NB4 (cell line): ENCODE measurements around the gene FREM1.

Experiments
- DNase-seq: peaks from one replicate; pipeline ENCODE4 v3.0.0; 2010; ENCODE audit warnings: low read depth
- H3K4me3 ChIP-seq: one replicate; pipeline ENCODE4 v1.5.1; 2011; ENCODE audit warnings: mild to moderate bottlenecking, low read depth, low read length, moderate library complexity
- CTCF ChIP-seq: IDR thresholded peaks from one replicate; pipeline ENCODE4 v1.5.1; 2012; ENCODE audit warnings: low read depth, low read length
- MYC ChIP-seq: IDR thresholded peaks from 2 replicates; pipeline ENCODE4 v1.6.1; 2011; ENCODE audit warnings: low read depth, low read length
- POLR2A ChIP-seq: IDR thresholded peaks from 2 replicates; pipeline ENCODE4 v1.6.1; 2011; ENCODE audit warnings: mild to moderate bottlenecking; ENCODE audit not compliant: insufficient read length; ENCODE audit errors: extremely low read depth
- TF ChIP-seq, protein P1 (sequence below): IDR thresholded peaks from 2 replicates; pipeline ENCODE4 v1.6.1; 2011; ENCODE audit warnings: low read depth, low read length

FREM1 gene

DNA sequence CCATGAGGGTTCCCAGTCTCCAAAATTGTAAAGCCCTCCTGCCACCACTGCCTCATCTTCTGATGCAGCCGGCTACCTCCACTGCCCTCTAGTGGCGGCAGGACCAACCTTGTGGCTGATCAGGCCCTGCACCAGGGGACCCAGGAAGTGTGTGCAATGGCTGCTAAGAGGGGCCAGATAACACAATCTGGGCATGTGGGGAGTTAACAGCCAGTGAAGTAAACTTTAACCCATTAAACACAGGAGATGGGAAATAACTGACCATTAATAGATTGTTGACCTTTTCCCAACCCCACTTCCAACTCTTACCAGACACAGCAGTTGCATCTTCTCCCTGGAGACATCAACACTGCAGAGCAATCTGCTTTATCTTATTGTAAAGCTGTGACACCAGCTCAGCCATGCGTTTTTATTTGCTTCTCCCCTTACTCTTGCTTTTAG is 63.3 kb downstream of the FREM1 start:
- peak; percentile 79 for DNase-seq
- TF ChIP-seq MYC (no peak), CTCF (peak; percentile 100)
- TF ChIP-seq, protein P1, sequence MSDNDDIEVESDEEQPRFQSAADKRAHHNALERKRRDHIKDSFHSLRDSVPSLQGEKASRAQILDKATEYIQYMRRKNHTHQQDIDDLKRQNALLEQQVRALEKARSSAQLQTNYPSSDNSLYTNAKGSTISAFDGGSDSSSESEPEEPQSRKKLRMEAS = no peak
- no peak overlapping the region for H3K4me3 ChIP-seq

DNA sequence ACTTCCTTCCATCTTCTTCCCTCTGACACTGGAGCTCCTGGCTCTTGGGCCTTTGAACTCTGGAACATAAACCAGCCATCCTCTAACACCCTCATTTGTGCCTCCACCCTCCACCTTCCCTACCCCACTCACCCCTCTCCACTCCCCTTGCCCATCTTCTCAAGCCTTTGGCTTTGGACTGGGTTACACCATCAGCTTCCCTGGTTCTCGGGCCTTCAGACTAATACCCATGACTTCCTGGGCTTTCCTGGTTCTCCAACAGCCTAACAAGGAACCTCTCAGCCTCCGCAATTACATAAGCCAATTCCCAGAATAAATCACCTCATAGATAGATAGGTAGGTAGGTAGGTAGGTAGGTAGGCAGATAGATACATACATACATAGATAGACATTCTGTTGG is 67.1 kb downstream of the FREM1 start:
- no peak for DNase-seq
- TF ChIP-seq CTCF = no peak
- TF ChIP-seq, protein P1 = no peak
- no peak for TF ChIP-seq MYC
- TF ChIP-seq POLR2A = no peak
- no peak overlapping the region for H3K4me3 ChIP-seq

GRCh38 chr9:14842269-14842668 is 68.0 kb downstream of the FREM1 start:
- no peak for DNase-seq
- TF ChIP-seq POLR2A (no peak), MYC (no peak), CTCF (no peak)
- TF ChIP-seq, protein P1 = no peak

DNA sequence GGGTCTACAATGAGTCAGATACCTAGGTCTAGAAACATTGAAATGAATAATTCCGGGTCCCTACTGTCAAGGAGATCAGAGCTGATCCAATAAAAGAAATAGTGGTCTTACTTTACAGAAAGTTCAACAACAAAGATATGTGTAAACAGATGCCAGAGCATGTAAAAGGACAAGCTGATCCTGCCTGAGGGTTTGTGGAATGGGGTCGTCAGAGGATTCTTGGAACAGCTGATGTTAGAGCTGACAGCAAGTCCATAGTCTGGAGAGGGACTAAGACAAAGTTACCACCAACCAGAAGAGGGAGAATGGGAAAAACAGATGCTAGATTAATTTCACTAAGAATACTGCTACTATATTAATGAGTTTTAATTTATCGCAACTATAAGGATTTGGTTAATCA is 71.5 kb downstream of the FREM1 start:
- no peak overlapping the region for H3K4me3 ChIP-seq
- TF ChIP-seq MYC = no peak
- no peak for DNase-seq

More at GRCh38 chr9:14842269-14842668, 68.0 kb downstream of the FREM1 start:
- H3K4me3 ChIP-seq = no peak overlapping the region

DNA sequence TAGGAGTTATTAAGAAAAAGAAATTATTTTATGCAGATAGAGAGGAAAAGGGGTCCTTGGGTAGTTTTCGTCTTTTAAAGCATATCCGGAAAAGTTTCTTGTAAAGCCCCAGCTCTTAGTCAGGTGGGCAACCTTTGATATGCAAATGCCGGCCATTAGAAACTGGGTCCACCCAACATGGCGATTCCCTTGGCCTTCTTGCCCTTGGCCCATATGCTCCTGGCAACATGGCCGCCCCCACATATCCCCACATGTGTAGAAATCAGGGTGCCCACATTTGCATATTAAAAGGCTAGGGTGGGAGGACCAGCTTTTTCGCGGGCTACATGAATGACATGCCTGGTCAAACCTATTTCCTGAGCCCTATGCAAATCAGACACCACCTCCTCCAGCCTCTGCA is 73.3 kb downstream of the FREM1 start:
- no peak for DNase-seq
- TF ChIP-seq, protein P1 = no peak
- no peak for TF ChIP-seq CTCF
- no peak for TF ChIP-seq MYC
- no peak for TF ChIP-seq POLR2A
- no peak overlapping the region for H3K4me3 ChIP-seq

DNA sequence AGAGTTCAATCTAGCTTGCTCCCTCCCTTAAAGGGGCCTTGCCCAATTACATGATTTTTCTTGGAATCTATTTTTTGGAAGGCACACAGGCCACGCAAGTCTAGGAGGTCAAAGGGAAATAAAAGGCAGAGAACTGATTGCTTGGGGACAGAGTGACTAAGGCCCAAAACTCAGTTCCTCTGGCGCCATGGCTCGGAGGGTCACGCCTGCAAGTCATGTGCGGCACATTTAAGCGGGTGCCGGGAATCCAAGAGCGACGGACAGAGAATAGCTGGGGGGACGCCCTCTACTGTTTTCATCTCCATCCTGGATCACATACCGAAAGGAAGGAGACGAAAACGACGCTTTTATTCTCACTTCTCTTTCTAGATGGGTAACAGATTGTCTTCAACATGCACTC is 78.6 kb downstream of the FREM1 start:
- TF ChIP-seq, protein P1 = no peak
- TF ChIP-seq MYC (no peak), POLR2A (no peak), CTCF (no peak)
- no peak for DNase-seq
- H3K4me3 ChIP-seq = no peak overlapping the region
